ENCODE results near the gene FARS2.
A peak's percentile ranks its signal among the peaks of the same experiment; 100 is the strongest.
"Not testable (repeated sequence)": the region's sequence is repeated elsewhere in the genome, so short reads cannot be mapped to it uniquely, and the experiment has no call there.

Gene FARS2

DNA sequence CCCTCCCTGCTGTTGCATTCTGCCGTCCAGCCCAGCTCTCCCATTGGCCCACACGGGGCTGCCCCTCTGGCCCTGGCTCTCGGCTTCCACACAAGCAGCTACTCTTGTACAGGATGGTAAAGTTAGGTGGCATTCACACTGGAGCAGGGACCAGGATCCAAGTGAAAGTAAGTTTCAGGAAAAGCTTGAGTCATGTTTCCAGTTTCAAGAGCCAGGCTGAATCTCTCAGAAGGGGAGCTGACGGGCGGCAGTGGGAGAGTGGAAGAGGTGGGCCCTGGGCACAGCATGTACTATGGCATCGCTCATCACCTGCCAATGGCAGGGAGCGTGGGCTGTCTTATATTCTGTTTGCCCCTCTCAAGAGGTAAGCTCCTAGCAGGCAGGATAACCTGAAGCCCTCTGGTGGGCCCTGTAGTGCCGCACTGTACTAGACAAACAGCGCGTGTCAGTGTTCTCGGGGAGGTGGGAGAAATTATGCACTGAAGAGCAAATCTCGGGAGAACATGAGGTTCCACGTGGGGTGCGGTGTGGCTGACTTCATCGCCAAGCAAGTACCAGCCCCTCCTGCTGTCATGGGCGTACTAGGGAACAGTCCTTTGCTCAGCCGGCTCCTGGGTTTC is 503.9 kb downstream of the FARS2 start:
- DNase-seq (ENCODE audit: low spot score), result peak; percentile 55

DNA sequence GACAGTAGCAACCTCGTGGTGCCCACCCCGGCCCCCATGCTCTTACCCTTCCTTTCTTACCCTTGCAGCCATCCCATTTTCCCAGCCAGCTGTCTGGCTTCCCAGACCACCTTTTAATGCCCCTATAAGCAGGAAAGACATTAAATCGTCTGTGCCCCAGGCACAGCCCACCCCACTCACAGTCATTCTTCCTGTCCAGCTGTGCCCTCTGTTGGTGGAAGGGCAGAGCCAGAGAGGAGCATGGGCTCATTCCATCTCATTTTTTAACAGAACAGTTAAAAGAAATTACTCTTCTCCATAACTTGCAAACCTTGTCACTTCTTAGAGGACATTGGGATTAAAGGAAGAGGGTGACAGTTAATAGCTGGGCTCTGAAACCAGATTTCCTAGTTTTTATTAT is 504.9 kb downstream of the FARS2 start:
- no peak for DNase-seq (ENCODE audit: low spot score)

DNA sequence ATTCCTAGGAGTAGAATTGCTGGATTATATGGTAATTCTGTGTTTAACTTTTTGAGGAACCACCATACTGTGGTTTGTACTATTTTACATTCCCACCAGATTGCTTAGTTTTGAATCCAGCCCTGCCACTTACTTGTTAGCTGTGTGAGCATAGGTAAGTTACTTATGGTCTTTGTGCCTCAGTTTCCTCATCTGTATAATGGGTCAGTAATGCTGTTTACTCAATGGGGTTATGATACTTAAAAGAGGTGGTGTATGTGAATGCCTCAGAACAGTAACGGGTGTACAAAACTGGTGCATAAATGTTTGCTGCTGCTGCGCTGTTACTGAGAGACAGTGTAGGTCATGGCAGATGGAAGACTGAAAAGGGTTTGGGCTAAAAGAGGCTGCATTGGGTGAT is 506.2 kb downstream of the FARS2 start:
- no peak for DNase-seq (ENCODE audit: low spot score)

DNA sequence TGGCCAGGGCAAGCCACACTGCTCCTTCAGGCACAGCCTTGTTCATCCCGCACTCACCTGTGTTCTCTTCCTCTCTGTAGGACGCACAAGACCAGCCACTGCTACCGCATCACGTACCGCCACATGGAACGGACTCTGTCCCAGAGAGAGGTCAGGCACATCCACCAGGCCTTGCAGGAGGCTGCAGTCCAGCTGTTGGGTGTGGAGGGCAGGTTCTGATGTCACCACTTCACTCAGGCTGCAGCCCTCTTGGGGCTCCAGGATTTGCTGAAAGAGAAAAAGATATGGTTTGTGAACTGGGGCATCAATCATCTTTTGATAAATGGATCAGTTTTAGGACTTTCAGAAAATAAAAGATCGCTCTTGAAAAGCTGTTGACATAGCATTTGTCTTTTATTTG is 509.9 kb downstream of the FARS2 start:
- no peak for DNase-seq (ENCODE audit: low spot score)

DNA sequence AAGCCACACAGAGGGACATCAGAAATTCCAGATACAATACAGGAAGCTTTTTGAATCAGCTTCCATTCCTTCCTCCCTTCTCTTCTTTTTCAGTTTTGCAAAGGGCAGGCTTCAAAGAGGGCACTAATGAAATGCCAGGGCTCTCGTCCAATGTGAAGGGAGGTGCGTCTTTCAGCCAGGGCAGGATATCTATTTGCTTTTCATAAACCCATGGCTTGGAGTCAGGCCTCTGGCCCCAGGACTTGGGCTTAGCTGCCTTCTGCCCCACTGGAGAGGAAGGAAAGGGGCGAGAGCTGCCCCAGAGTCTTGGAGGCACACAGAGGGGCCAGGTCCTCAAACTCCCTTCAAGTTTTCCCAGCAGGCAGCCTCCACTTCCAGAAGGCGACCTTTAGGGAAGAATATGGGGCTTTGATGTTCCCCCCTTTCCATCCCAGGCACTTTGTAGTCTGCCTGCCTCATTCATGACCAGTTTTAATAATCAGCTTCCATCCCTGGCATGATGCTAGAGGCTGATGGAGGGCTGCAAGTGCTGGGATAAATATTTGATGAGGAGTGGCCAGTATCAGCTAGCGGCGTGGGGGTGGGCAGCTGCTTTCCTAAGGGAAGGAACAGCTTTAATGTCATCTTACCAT is 510.6 kb downstream of the FARS2 start:
- no peak for DNase-seq (ENCODE audit: low spot score)

DNA sequence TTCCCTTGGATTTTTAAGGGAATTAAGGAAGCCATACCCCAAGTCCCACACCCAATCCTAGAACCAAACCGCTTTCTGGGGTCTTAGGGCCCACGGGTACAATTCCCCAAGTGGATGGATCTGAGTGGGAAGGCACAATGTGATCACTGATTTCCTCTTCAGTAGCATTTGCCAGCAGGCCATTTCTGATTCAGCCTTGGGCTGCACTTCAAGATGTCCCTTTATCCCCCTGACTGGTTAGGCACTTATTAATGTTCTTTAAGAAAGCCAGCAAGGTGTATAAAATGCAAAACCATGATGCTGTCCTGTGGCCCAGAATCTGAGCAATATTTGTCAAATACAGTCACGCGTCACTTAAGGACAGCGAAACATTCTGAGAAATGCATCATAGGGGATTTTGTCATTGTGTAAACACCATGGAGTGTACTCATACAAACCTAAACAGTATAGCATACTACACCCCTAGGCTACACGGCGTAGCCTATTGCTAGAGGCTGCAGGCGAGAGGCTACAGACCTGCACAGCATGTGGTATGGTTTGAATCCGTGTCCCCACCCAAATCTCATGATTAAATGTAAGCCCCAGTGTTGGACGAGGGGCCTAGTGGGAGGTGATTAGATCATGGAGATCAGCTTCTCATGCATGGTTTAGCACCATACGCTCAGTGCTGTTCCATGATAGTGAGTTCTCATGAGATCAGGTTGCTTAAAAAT is 511.3 kb downstream of the FARS2 start:
- DNase-seq (ENCODE audit: low spot score), result no peak

DNA sequence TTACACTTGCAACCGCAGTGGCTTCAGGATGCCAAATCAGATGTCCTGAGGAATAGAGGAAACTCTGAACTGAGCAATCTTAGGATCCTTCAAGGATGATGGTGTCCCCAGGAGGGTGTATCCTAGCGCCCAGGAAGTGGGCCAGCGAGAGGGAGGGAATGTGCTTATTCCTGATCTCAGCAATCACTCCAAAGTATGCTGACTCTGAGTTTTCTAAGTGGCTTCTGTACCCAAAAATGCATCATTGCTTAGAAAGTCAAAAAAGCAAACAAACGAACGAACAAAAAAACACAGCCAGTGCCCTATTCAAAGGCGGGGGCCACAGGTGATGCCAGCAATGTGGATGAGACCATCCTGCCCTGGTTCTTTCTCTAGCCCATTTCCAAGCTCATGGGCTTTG is 514.8 kb downstream of the FARS2 start:
- no peak for DNase-seq (ENCODE audit: low spot score)

DNA sequence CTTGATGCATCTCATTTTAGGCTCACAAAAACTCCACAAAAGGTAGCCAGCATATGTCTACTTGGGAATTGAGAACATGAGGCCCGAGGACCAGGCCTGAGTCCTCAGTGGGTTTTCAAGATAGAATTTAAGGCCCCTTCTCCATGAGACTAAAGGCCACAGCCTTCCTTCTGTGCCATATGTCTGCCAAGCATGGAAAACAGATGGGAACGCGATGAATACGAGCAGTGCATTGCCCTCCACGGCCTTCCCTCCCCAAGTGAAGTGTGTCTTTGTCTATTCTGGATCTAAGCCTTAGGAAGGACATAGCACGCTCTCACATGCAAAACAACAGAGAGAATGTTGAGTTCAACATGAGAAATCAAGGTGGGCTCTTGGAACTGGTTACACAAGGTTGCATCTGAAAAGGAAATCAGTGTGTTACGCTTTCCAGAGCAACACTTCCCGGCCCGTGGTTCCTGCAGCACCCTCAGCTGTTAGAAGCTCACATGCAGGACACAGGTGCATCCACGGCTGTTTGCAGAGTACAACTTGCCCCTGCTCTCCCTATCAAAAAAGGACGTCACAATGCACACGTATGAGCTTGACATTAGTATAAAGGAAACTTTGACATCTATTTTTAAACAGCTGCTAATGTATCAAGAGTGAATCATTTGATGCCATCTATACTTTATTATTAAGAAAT is 515.5 kb downstream of the FARS2 start:
- DNase-seq (ENCODE audit: low spot score), result no peak

DNA sequence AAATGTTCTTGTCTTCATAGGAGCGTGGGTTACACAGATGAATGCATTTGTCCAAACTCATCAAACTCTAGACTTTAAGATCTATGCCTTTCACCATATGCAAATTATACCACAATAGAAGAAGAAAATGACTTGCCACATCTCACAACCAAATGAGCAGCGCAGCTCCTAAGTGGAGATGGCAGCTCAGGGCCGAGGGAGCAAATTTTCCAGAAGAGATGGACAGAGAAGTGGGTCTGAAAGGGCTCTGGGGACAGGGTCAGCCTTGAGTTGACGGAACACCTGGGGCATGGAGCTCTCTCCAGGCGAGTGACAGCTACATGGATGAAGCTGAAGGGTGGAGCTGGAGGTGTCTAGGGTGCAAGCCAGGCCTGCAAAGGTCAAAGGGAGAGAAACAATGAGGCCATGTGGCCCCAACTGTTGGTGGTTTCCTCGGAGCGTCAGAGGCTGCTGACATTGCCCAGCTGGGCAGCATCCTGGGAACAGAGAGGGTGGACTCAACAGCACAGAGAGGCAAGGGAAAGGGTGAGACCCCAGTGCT is 517.1 kb downstream of the FARS2 start:
- DNase-seq (ENCODE audit: low spot score), result no peak

DNA sequence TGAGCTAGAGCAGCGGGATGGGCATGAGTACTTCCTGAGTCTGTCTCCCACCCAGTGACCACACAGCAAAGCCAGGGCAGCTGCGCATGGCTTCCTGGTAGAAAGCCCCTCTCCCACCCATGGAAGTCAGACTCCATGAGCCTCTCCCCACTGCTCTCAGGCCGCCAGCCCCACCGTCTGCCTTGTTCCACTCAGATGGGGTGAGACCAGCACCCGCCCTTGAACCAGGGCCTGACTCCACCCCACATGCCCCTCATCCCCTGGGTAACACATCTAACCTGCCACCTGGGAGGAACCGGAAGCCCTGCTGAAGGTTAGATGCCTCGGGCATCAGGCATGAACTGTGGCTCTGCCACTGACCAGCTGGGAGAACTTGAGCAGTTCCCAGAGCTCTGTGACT is 517.6 kb downstream of the FARS2 start:
- no peak for DNase-seq (ENCODE audit: low spot score)

DNA sequence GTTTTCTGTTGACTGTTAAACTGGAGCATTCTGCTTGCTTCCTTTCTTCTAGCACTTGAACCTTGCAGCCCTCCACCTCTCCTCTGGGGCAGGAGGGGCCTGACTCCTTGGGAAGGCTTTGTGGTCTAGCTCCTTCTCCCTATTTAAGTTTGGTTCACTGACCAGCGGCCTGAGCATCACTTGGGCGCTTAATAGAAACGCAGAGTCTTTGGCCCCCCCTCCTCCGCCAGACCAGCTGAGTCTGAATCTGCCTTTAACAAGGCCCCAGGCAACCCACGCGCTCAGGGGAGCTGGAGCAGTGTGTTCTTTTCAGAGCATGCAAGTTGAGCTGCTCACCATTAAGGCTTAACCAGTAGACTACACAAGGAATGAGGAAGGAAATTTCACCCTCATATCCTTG is 519.7 kb downstream of the FARS2 start:
- DNase-seq (ENCODE audit: low spot score), result no peak

DNA sequence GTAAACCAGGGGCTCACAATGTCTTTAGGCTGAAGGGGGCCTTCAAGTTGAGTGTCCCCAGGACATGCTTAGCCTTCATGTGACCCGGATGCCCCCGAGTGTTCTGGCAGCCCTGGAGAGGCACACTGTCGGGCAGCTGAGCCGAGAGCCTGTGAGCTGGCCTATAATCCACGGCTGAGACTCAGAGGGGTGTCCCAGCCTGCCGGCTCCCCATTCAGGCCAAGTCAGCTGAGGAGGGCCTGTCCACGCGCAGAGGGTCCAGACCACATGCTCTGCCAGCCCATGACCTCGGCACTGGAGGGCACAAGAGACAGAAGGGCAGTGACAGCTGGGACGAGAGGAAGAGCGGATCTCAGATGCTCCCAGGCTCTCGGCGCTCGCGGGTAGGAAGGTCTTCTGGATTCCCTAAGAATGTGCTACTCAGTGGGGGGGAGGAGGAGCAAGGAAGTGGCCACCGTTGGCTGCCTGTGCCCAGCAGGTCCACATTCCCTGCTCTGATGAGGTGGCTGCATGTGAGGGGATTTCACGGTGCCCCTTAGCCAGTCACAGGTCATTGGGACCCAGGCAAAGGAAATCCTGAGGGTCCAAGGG is 520.7 kb downstream of the FARS2 start:
- no peak for DNase-seq (ENCODE audit: low spot score)

DNA sequence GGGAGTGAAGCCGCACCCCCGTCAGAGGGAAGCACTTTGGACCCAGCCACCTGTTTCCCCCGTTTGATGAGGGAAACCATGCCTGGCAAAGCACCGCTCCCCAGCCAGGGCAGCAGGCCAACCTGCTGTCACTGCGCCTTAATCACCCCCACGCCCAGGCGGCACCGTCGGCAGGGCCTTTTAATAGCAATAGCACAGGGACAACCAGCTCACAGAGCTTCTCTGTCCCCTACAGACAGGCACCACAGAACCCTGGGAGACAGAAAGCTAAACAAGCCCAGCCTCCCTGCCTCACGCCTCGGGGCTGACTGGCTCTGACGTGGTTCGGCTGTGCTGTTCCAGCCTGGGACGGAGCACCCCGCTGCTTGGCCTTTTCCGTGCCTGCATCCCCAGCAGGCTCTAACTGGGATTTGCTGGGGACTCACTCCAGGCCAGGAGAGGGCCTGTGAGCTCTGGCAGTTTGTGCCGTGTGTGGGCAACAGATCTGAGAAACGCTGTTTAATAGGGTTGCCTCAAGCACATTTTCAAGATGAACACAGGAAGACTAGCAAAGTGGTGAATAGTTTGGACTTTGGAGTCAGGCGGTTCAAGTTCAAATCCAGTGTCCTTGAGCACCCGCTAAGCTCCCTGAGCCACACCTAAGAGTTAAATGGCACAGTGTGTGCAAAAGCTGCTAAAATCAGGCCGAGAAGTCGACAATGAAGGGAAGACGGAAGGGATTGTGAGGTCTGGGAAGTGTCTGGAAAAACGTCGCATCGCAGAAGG is 521.7 kb downstream of the FARS2 start:
- DNase-seq (ENCODE audit: low spot score), result peak; percentile 76

DNA sequence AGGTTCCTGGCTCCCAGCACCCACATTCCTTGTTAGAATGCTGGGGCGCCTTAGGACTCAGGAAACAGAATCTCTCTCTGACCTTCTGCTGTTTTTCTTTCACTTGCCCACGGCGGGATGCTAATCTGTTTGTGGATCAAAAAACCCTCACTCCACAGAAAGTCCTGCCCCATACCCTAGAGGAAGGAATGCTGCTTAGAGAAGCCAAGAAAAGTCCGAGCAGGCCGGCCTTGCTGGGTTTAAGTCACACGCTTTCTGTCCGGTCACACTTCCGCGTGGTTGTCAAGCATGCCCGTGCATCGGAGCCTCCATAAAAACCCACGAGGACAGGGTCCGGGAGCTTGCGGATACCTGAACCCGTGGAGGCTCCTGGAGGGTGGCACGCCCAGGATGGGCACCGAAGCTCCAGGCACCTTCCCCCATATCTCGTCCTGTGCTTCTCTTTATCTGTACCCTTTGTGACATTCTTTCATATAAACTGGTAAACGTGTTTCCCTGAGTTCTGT is 522.3 kb downstream of the FARS2 start:
- no peak for DNase-seq (ENCODE audit: low spot score)

DNA sequence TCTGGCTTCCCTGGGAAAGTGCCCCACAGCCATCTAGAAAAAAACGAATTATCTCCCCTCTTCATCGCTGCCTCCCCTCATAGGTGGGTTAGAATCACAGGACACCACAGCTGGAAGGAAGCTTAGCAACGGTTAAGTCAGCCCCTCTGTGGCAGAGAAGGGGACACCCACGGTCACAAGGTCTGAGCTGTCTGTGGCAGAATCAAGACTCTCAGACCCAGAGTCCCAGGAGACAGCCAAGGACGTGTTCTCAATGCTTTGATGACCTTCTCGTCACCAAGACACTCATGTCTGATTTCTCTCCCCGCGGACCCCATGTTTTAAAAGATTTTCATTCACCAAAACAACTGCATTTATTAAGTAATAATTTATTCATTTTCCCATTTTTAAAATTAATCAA is 523.9 kb downstream of the FARS2 start:
- DNase-seq (ENCODE audit: low spot score), result no peak

DNA sequence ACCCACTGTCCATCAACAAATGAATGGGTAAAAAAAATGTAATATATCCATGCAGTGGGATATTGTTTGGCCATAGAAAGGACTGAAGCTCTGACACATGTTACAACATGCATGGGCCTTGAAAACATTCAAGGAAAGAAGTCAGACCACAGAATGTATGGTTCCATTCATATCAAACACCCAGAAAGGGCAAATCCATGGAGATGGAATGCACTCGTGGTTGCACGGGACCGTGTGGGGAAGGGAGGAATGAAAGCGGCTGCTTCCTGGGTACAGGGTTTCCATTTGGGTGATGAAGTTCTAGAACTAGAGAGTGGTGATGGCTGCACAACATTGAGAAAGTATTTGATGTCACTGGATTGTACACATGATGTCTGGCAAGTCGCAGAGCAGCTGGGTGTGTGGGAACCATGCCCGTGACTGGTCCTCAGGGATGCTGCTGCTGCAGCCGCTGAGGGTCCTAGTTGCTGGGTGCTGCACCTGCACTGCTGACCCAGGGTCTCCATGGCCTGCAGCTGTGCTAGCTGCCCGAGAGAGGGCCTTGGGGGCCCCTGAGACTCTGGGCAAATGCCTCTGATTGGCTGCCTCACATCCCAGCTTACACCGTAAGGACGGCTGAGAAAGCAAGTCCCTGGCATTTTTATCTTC is 525.1 kb downstream of the FARS2 start:
- DNase-seq (ENCODE audit: low spot score), result no peak

DNA sequence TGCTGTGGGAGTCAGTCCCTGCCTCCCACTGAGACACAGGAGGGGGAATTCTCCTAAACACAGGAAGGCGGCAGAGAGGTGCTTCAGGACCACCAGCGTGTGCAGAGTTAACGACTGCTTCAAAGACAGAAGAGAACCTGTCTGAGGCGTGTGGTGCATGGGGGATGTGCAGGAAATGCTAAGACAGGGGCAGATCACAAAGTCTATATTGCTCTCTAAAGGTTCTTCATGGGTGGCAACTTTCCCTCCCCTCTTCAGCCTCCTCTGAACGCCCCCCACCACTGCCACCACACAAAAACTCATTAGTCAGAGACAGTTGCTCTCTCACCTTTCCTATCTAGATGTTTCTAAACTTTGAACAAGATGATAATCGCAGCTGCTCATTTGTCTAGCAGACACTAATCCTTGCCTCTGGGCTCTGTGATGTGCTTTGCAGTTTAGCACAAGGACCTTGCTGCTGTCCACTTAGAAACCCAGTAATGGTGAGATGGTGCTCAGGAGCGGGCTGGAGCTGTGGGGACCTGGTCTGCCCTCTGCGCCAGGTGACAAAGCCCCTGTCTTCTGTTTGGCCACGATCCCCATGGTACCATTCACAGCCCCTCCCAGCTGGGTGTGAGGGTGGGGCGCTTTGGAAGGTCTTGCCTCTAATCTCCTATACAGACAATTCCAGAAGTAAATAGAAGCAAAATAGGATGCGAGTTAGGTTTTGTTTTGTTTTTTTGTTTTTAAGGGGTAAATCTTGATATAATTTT is 525.8 kb downstream of the FARS2 start:
- DNase-seq (ENCODE audit: low spot score), result no peak

DNA sequence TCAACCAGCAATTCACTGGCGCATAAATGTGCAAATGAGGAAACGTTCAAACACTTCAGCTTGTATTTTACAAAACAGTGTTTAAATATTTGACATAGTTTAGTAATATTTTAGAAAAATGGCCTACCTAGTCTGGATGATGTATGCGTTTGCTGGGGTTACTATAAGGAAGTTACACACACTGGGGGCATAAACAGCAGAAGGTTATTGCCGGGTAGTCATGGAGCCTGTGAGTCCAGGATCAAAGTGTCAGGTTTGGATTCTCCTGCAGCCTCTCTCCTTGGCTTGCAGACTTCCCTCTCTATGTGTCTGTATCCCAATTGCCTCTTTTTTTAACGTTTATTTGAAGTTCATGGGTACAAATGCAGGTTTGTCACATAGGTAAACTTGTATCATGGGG is 528.1 kb downstream of the FARS2 start:
- DNase-seq (ENCODE audit: low spot score), result not testable (repeated sequence)

DNA sequence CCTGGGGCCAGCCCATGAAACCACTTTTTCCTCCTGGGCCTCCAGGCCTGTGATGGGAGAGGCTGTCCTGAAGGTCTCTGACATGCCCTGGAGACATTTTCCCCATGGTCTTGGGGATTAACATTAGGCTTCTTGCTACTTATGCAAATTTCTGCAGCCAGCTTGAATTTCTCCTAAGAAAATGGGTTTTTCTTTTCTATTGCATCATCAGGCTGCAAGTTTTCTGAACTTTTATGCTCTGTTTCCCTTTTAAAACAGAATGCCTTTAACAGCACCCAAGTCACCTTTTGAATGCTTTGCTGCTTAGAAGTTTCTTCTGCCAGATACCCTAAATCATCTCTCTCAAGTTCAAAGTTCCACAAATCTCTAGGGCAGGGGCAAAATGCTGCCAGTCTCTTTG is 535.2 kb downstream of the FARS2 start:
- DNase-seq (ENCODE audit: low spot score), result not testable (repeated sequence)

DNA sequence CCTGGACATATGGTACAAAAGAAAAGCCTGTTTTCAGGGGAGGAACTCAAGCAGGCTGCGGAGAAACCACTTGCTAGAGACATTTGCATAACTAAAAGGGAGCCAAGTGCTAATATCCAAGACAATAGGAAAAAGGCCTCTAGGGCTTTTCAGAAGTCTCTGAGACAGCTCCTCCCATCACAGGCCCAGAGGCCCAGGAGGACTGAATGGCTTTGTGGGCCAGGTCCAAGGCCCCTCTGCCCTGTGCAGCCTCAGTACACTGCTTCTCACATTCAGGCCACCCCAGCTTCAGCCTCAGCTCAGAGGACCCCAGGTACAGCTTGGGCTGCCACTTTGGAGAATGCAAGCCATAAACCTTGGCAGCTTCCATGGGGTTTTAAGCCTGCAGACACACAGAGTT is 545.1 kb downstream of the FARS2 start:
- DNase-seq (ENCODE audit: low spot score), result not testable (repeated sequence)

Data from Ammon's horn (tissue), 1 donor.